Liver (tissue), 9 donors: ENCODE results near the gene SS18L1. TPM values are rescaled to one million over a fixed set of nuclear protein-coding genes. Genes with fewer than 3 reads are reported as not detected.

ENCODE experiments used
- DNase-seq: peaks from one replicate; pipeline ENCODE4 v3.0.0-alpha.2; 2017; ENCODE audit warnings: low spot score
- H3K27ac ChIP-seq, 2 donors: one replicate each; pipeline ENCODE4 v1.7.0; 2013; ENCODE audit warnings: inconsistent platforms in 2 of 2, low read length in 2 of 2, control low read depth in 1 of 2, low read depth in 1 of 2, mild to moderate bottlenecking in 1 of 2
- H3K27me3 ChIP-seq, 4 donors: one replicate each; pipeline versions ENCODE4 v1.6.1 to v1.7.0; 2013; ENCODE audit warnings: low read length in 3 of 4, inconsistent platforms in 1 of 4, mild to moderate bottlenecking in 1 of 4, moderate library complexity in 1 of 4; ENCODE audit not compliant: control insufficient read depth in 4 of 4, insufficient read depth in 4 of 4
- H3K36me3 ChIP-seq, 4 donors: one replicate each; pipeline versions ENCODE4 v1.6.1 to v1.7.0; 2013; ENCODE audit warnings: low read length in 3 of 4, mild to moderate bottlenecking in 3 of 4, low read depth in 1 of 4, moderate library complexity in 1 of 4; ENCODE audit not compliant: control insufficient read depth in 4 of 4, insufficient read depth in 3 of 4
- H3K4me1 ChIP-seq, 4 donors: one replicate each; pipeline versions ENCODE4 v1.6.1 to v1.7.0; 2013; ENCODE audit warnings: low read length in 3 of 4, mild to moderate bottlenecking in 3 of 4, moderate library complexity in 1 of 4; ENCODE audit not compliant: control insufficient read depth in 4 of 4, insufficient read depth in 4 of 4
- H3K4me3 ChIP-seq, 3 donors: one replicate each; pipeline versions ENCODE4 v1.6.1 to v1.7.0; 2013; ENCODE audit warnings: low read length in 3 of 3, control low read depth in 1 of 3, low read depth in 1 of 3, mild to moderate bottlenecking in 1 of 3
- H3K9ac ChIP-seq, 2 donors: one replicate each; pipeline ENCODE4 v1.7.0; 2013; ENCODE audit warnings: low read length in 2 of 2, mild to moderate bottlenecking in 2 of 2, moderate library complexity in 2 of 2, control low read depth in 1 of 2, low read depth in 1 of 2
- H3K9me3 ChIP-seq, 4 donors: one replicate each; pipeline versions ENCODE4 v1.6.1 to v1.7.0; 2013; ENCODE audit warnings: low read length in 3 of 4; ENCODE audit not compliant: control insufficient read depth in 4 of 4
- CTCF ChIP-seq: fragments of 150-350 bp; IDR thresholded peaks from 2 replicates; pipeline ENCODE4 v1.5.1; 2017; ENCODE audit warnings: improper control_type of control experiment, low read depth, low read length; ENCODE audit not compliant: missing input control
- EGR1 ChIP-seq, 2 donors: IDR thresholded peaks; 2 replicates each; pipeline ENCODE4 v1.6.1; 2016 to 2018; ENCODE audit warnings: antibody characterized with exemption in 2 of 2, low read depth in 2 of 2
- FOXA1 ChIP-seq: IDR thresholded peaks from 2 replicates; pipeline ENCODE4 v1.6.1; 2016; ENCODE audit warnings: antibody characterized with exemption
- FOXA2 ChIP-seq: IDR thresholded peaks from 2 replicates; pipeline ENCODE4 v1.6.1; 2016; ENCODE audit warnings: antibody characterized with exemption
- GABPA ChIP-seq, 2 donors: IDR thresholded peaks in 1 of 2; conservative IDR thresholded peaks in 1 of 2; 2 replicates each; pipeline ENCODE4 v1.6.1; 2016; ENCODE audit warnings: antibody characterized with exemption in 2 of 2, mild to moderate bottlenecking in 1 of 2, moderate library complexity in 1 of 2
- HNF4A ChIP-seq, 2 donors: conservative IDR thresholded peaks; 2 replicates each; pipeline ENCODE4 v1.6.1; 2016; ENCODE audit warnings: antibody characterized with exemption in 2 of 2, mild to moderate bottlenecking in 2 of 2
- HNF4G ChIP-seq: IDR thresholded peaks from 2 replicates; pipeline ENCODE4 v1.6.1; 2016; ENCODE audit warnings: antibody characterized with exemption
- JUND ChIP-seq, 2 donors: IDR thresholded peaks; 2 replicates each; pipeline ENCODE4 v1.6.1; 2016; ENCODE audit warnings: antibody characterized with exemption in 2 of 2
- RAD21 ChIP-seq, 2 donors: IDR thresholded peaks; 2 replicates each; pipeline ENCODE4 v1.6.1; 2016; ENCODE audit warnings: antibody characterized with exemption in 2 of 2, mild to moderate bottlenecking in 2 of 2
- RXRA ChIP-seq, 2 donors: IDR thresholded peaks; 2 replicates each; pipeline ENCODE4 v1.6.1; 2017 to 2018; ENCODE audit warnings: antibody characterized with exemption in 2 of 2, mild to moderate bottlenecking in 1 of 2
- SP1 ChIP-seq: IDR thresholded peaks from 2 replicates; pipeline ENCODE4 v1.6.1; 2018; ENCODE audit warnings: antibody characterized with exemption, mild to moderate bottlenecking
- TAF1 ChIP-seq: conservative IDR thresholded peaks from 2 replicates; pipeline ENCODE4 v1.6.1; 2016; ENCODE audit warnings: antibody characterized with exemption, mild to moderate bottlenecking
- YY1 ChIP-seq: IDR thresholded peaks from 2 replicates; pipeline ENCODE4 v1.6.1; 2016; ENCODE audit warnings: antibody characterized with exemption, mild to moderate bottlenecking
- WGBS: extraction: QIAGEN DNeasy Blood & Tissue Kit; methylation state at CpG from one replicate; pipeline ENCODE4 v1.1.7; 2013; 5-methylcytosine and 5-hydroxymethylcytosine counted together
- polyA plus RNA-seq, 2 donors: library from polyadenylated mRNA; stranded (reverse) in 1 of 2; unstranded in 1 of 2; fragments of 200-250 nt in 1 of 2; fragments of >200 nt in 1 of 2; fragmentation: Nextera tagmentation in 1 of 2; extraction: Ambion mirVana in 1 of 2; gene quantifications; one replicate each; pipeline versions ENCODE4 v1.2.1 to v1.2.3, GENCODE V29; 2013 to 2015
- total RNA-seq, 2 donors: library from RNA; depleted of rRNA; stranded (reverse); fragments of >200 nt; gene quantifications; one replicate each; pipeline ENCODE4 v1.2.3, GENCODE V29; 2014
- TF ChIP-seq, protein P1 (sequence below): IDR thresholded peaks from 2 replicates; pipeline ENCODE4 v1.6.1; 2016; ENCODE audit warnings: antibody characterized with exemption, mild to moderate bottlenecking
- TF ChIP-seq, protein P2 (sequence below): IDR thresholded peaks from 2 replicates; pipeline ENCODE4 v1.6.1; 2016; ENCODE audit warnings: antibody characterized with exemption
- TF ChIP-seq, protein P3 (sequence below): IDR thresholded peaks from 2 replicates; pipeline ENCODE4 v1.6.1; 2016; ENCODE audit warnings: antibody characterized with exemption
- donor health status: healthy.
- donor health status: healthy.
- donor health status: healthy.
- donor health status: healthy.
- donor health status: healthy.

The SS18L1 gene
- total and polyA plus RNA-seq, 4 donors = 6.1 to 24.3 (median 16.7) TPM

- DNase-seq = peak; percentile 51
- no peak for TF ChIP-seq FOXA2
- peak; percentile 53 for TF ChIP-seq YY1
- TF ChIP-seq FOXA1 = peak; percentile 10
- TF ChIP-seq, protein P1, sequence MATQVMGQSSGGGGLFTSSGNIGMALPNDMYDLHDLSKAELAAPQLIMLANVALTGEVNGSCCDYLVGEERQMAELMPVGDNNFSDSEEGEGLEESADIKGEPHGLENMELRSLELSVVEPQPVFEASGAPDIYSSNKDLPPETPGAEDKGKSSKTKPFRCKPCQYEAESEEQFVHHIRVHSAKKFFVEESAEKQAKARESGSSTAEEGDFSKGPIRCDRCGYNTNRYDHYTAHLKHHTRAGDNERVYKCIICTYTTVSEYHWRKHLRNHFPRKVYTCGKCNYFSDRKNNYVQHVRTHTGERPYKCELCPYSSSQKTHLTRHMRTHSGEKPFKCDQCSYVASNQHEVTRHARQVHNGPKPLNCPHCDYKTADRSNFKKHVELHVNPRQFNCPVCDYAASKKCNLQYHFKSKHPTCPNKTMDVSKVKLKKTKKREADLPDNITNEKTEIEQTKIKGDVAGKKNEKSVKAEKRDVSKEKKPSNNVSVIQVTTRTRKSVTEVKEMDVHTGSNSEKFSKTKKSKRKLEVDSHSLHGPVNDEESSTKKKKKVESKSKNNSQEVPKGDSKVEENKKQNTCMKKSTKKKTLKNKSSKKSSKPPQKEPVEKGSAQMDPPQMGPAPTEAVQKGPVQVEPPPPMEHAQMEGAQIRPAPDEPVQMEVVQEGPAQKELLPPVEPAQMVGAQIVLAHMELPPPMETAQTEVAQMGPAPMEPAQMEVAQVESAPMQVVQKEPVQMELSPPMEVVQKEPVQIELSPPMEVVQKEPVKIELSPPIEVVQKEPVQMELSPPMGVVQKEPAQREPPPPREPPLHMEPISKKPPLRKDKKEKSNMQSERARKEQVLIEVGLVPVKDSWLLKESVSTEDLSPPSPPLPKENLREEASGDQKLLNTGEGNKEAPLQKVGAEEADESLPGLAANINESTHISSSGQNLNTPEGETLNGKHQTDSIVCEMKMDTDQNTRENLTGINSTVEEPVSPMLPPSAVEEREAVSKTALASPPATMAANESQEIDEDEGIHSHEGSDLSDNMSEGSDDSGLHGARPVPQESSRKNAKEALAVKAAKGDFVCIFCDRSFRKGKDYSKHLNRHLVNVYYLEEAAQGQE = peak; percentile 27
- no peak for TF ChIP-seq EGR1 (IDR thresholded peaks at IDR 0.05; ENCODE audit: low read depth in 2 of 2)
- peak; percentile 63 for TF ChIP-seq SP1
- TF ChIP-seq JUND (IDR thresholded peaks at IDR 0.05) = peak in 1 of 2 donors; percentile 48
- peak; percentile 55 to 80 for TF ChIP-seq RXRA (IDR thresholded peaks at IDR 0.05)
- peak; percentile 49 for TF ChIP-seq HNF4G
- TF ChIP-seq CTCF = no peak
- no peak for TF ChIP-seq TAF1
- TF ChIP-seq, protein P2, sequence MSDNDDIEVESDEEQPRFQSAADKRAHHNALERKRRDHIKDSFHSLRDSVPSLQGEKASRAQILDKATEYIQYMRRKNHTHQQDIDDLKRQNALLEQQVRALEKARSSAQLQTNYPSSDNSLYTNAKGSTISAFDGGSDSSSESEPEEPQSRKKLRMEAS = no peak
- peak; percentile 86 to 92 for TF ChIP-seq HNF4A (conservative IDR thresholded peaks at IDR 0.05)
- peak in 1 of 2 donors; percentile 18 for TF ChIP-seq GABPA (IDR thresholded peaks at IDR 0.05 in 1 of 2, conservative IDR thresholded peaks at IDR 0.05 in 1 of 2)
- peak in 1 of 2 donors; percentile 14 for TF ChIP-seq RAD21 (IDR thresholded peaks at IDR 0.05)
- TF ChIP-seq, protein P3, sequence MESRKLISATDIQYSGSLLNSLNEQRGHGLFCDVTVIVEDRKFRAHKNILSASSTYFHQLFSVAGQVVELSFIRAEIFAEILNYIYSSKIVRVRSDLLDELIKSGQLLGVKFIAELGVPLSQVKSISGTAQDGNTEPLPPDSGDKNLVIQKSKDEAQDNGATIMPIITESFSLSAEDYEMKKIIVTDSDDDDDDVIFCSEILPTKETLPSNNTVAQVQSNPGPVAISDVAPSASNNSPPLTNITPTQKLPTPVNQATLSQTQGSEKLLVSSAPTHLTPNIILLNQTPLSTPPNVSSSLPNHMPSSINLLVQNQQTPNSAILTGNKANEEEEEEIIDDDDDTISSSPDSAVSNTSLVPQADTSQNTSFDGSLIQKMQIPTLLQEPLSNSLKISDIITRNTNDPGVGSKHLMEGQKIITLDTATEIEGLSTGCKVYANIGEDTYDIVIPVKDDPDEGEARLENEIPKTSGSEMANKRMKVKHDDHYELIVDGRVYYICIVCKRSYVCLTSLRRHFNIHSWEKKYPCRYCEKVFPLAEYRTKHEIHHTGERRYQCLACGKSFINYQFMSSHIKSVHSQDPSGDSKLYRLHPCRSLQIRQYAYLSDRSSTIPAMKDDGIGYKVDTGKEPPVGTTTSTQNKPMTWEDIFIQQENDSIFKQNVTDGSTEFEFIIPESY = no peak
- H3K9ac ChIP-seq = peak overlapping the region in 1 of 2 donors; percentile 34
- H3K27ac ChIP-seq = peak overlapping the region; percentile 62 to 69
- peaks cover 0 to 13% (median 1%) of the 10 kb centered on the region in 4 donors for H3K36me3 ChIP-seq
- H3K27me3 ChIP-seq = no peaks in the 10 kb centered on the region
- peaks cover 4 to 47% (median 37%) of the 10 kb centered on the region in 4 donors for H3K4me1 ChIP-seq
- WGBS = 73% methylated on average over 29 of the region's 29 CpGs
- no peak overlapping the region for H3K4me3 ChIP-seq
- no peaks in the 10 kb centered on the region for H3K9me3 ChIP-seq
Observed at GRCh38 chr20:62155428-62156253, 12.1 kb downstream of the SS18L1 start.
